Brain microvascular endothelial cell (primary cell): ENCODE data around the gene HRH3.

Experiments used
- DNase-seq: peaks from one replicate; pipeline ENCODE4 v3.0.0-alpha.2; 2020
- H3K27ac ChIP-seq: fragments of 250-450 bp; sonication (Bioruptor Pico); 2 replicates; pipeline ENCODE4 v1.5.1; 2020; ENCODE audit warnings: mild to moderate bottlenecking, moderate library complexity
- H3K27me3 ChIP-seq: fragments of 250-450 bp; sonication (Bioruptor Pico); replicated peaks from 2 replicates; pipeline ENCODE4 v1.5.1; 2020; ENCODE audit warnings: mild to moderate bottlenecking
- H3K36me3 ChIP-seq: fragments of 250-450 bp; sonication (Bioruptor Pico); replicated peaks from 2 replicates; pipeline ENCODE4 v1.5.1; 2020; ENCODE audit warnings: mild to moderate bottlenecking
- H3K4me3 ChIP-seq: 2 replicates; pipeline ENCODE4 v1.5.1; 2011; ENCODE audit warnings: low read depth, mild to moderate bottlenecking, control low read depth, low read length, moderate library complexity
- CTCF ChIP-seq: IDR thresholded peaks from 2 replicates; pipeline ENCODE4 v1.5.1; 2011; ENCODE audit warnings: low read depth, mild to moderate bottlenecking, moderate library complexity, low read length, control low read depth, inconsistent platforms; ENCODE audit errors: missing control alignments
- in situ Hi-C: cut with HindIII; loops from 2 replicates; pipeline ENCODE4 v1.10.0; 2017; ENCODE audit warnings: low sequenced_read_pairs, low pct_ligation_motif_present

Gene HRH3

GRCh38 chr20:62219992-62220665 is at the start of gene HRH3:
Gene HRH3, minus strand, starts transcription at chr20:62220278. Its CDS starts 308 bp downstream, at chr20:62219970.
- peaks cover 47% of the 10 kb centered on the region for H3K27me3 ChIP-seq
- H3K27ac ChIP-seq = no peak within 1 kb of the TSS
- H3K36me3 ChIP-seq = no peaks in the 10 kb centered on the region
- DNase-seq = no peak
- H3K4me3 ChIP-seq = no peak within 1 kb of the TSS
- no peak for TF ChIP-seq CTCF
- in situ Hi-C loops = no loop called here

- no peak for DNase-seq
- in situ Hi-C loops = no loop called here
- Histone ChIP-seq H3K4me3 (no peak overlapping the region), H3K27ac (no peak overlapping the region), H3K36me3 (peaks cover 25% of the 10 kb centered on the region), H3K27me3 (no peaks in the 10 kb centered on the region)
- no peak for TF ChIP-seq CTCF
These were observed 49.8 kb upstream of the HRH3 start for GRCh38 chr20:62269871-62270270.

GRCh38 chr20:62269378-62269777 is 49.3 kb upstream of the HRH3 start:
- Histone ChIP-seq H3K4me3 (no peak overlapping the region), H3K36me3 (peaks cover 25% of the 10 kb centered on the region), H3K27ac (no peak overlapping the region), H3K27me3 (no peaks in the 10 kb centered on the region)
- no peak for DNase-seq
- no peak for TF ChIP-seq CTCF
- in situ Hi-C loops = no loop called here

GRCh38 chr20:62268228-62268900 is 48.3 kb upstream of the HRH3 start:
- H3K27ac ChIP-seq = no peak overlapping the region
- H3K36me3 ChIP-seq = peaks cover 30% of the 10 kb centered on the region
- DNase-seq = no peak
- in situ Hi-C loops = no loop called here
- no peaks in the 10 kb centered on the region for H3K27me3 ChIP-seq
- no peak for TF ChIP-seq CTCF
- no peak overlapping the region for H3K4me3 ChIP-seq

GRCh38 chr20:62267543-62267942 is 47.5 kb upstream of the HRH3 start:
- DNase-seq = no peak
- no peak overlapping the region for H3K4me3 ChIP-seq
- H3K27me3 ChIP-seq = no peaks in the 10 kb centered on the region
- in situ Hi-C loops = no loop called here
- H3K36me3 ChIP-seq = peaks cover 29% of the 10 kb centered on the region
- TF ChIP-seq CTCF = no peak
- no peak overlapping the region for H3K27ac ChIP-seq
